GM19463 (cell line): ENCODE measurements around the gene BHLHE23.

Source experiments
- ATAC-seq: cut with Tn5 transposase; IDR thresholded peaks from one replicate; pipeline ENCODE4 v1.9.1; 2021; ENCODE audit warnings: mild to moderate bottlenecking, moderate library complexity; ENCODE audit not compliant: unreplicated experiment

BHLHE23 gene

GRCh38 chr20:63006540-63007359 lies at the start of gene BHLHE23:
BHLHE23 (minus strand) TSS chr20:63006964; CDS start chr20:63006774, 190 bp downstream.
- no peak for ATAC-seq

DNA sequence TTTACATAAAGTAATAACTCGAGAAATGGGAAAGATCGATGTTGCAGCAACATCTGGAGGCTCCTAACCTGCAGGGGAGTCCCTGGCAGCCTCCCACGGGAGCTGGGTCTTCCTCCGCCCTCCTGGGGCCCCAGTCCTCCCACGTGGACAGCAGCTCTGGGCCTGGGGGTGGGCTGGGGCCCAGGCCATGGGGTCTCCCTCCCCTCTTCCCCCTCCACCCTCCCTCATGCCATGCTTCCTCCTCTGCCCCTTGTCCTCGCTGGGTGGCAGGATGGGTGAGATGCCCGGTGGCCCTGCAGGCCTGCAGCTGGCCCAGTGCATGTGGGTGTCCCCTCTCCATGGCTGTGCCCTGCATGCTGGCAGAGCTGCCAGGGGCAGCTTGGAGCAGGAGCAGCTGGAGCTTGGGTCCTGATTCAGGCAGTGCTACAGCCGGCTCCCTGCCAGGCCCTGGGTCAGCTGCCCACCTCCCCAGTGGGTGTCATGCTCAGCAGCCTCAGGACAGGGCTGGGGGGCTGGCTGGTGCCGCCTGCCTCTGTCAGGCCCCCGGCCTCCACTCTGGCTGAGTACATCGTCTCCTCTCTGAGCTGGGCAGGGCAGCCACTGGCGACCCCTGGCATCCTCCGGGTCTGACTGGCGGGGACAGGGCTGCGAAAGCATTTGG lies 48.9 kb upstream of the BHLHE23 start:
- no peak for ATAC-seq

GRCh38 chr20:63054681-63055240 lies 48.0 kb upstream of the BHLHE23 start:
- ATAC-seq = no peak

GRCh38 chr20:63054103-63054474 lies 47.3 kb upstream of the BHLHE23 start:
- ATAC-seq = no peak

DNA sequence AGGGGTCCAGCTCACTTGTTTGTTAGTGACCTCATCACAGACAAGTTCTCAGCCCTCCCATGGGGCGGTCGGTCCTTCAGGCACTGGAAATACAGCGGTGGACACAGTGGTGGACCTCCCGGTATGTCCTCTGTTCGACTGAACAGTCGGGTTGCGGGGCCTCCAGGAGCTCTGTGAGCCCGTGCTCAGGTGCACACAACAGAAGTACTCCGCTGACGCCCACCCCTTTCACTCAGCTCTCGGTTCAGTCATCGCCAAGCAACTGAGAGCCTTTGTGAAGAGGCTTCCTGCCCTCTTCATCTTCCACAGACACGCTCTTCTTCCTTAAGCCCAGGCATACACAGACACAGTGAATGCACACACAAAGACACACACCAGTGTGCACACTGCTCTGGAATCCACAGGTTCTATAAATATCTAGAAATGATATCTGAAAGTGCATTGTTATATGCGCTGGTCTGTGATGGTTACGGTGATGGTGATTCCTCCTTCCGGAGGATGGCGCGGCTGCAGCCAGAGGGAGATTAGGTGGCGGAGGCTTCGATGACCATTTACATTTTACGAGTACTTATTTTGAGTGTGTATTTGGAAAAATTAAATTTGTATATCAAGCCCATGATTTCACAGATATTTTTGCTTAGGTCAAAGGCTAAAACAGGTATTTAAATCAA lies 46.8 kb upstream of the BHLHE23 start:
- ATAC-seq = no peak

DNA sequence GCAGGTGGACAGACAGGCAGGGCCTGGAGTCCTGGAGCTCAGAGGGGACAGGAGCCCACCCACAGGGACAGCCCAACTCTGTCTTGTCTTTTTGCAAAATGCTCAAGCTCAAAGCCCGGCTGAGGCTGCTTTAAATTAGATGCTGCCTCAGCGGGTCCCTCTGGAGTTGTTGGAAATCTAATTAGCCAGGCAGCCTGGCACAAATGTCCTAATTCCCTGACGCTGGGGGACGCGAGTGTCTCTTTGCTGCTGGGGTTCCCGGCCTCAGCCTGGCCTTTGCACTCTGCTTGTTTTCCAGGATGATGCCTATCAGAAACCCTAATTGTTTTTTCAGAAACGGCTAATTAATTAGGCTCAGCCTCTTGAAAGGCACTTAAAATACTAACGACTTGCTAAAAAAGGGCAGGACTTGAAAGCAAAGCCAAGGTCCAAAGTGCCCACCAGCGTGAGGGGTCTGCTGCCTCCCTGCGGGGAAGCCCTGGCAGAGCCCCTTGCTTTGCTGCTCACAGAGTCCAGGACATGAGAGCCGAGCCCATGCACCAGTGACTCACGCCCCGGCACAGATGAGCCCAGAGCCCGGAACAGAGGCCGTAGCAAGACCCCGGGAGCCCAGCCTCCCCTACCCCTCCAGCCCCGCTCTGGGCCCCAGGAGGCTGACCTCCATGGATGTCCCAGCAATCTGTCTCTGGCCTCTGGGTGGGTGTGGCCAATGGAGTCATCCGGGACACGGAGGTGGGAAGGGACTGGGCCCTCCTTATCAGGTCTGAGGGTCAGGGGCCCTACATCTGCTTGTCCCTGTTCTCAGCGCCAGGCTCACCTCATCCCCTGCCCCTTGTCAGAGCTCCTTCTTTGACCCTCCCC lies 46.0 kb upstream of the BHLHE23 start:
- no peak for ATAC-seq

- ATAC-seq = no peak
Observed at GRCh38 chr20:63051911-63052310, 45.1 kb upstream of the BHLHE23 start.

- ATAC-seq = no peak
Observed at GRCh38 chr20:63051186-63051860, 44.6 kb upstream of the BHLHE23 start.

GRCh38 chr20:63050406-63050805 lies 43.6 kb upstream of the BHLHE23 start:
- no peak for ATAC-seq

DNA sequence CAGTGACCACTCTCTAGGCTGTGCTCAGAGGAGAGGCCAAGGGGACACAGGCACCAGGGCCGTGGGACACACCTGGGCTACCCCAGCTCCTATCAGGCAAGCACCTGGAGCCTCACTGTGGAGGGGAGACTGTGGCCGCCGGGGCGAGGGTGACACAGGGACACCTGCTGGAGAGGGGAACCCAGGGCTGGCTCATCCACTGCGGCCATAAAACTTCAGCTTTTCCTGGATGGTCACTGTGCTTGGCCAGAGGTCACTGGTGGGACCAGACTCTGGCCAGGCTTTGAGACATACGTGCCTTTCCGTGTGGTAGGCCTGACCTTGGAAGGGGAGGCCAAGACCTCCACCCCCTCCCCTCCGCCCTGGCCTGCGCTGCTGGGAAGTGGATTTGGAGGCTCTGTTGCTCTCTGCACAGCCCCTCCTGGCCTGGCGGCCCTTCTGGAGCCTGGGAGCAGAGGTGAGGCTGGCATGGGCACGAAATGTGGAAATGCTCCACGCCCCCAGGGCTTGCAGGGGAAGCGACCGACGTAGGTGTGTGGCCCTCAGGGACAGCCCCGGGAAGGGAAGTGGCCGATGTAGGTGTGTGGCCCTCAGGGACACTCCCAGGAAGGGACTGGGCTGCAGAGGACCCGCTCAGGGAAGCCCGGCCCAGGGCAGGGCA lies 42.9 kb upstream of the BHLHE23 start:
- no peak for ATAC-seq

GRCh38 chr20:63049191-63049518 lies 42.4 kb upstream of the BHLHE23 start:
- ATAC-seq = no peak

DNA sequence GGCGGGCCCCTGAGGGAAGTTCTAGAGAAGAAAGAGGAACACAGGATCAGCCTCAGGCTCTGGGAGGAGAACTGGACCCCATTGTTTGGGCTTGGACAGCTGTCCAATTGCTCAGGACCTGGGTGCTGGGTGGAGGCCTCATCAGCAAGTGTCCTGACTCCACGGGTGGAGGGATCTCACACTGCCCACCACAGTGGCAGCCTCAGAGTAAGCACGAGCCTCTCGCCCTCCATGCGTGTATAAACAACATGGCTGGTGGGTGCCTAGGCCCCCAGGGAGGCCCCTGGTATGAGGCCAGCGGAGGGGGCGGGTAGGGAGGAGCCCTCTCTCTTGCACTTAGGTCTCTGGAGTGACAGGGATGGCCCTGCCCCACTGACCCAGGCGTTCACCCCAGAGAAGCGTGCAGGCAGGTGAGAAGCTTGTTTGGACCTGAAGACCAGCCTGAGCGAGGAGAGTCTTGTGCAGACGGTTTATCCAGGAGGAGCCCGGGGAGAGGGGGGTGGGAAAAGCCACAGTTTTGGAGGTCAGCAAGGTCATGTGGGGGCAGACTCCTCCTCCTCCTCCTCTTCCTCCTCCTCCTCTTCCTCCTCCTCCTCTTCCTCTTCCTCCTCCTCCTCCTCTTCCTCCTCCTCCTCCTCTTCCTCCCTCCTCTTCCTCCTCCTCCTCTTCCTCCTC lies 41.9 kb upstream of the BHLHE23 start:
- no peak for ATAC-seq

DNA sequence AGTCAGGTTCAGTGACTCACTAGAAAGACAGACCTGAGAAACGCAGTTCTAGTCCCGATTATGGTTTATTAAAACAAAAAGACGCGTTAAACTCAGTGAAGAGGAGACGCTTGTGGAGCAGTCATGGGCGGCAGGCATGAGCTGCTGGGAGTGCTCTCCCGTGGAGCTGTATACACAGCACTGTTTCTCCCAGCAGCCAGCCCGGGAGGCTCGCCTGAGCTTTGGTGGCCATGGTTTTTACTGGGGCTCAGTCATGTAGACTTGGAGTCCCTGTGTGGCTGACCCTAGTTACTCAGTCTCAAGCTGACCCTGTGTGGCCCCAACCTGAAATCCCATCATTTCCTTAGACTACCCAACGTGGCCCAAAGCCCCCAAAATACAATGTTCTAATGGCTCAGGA lies 41.2 kb upstream of the BHLHE23 start:
- ATAC-seq = no peak

GRCh38 chr20:63047267-63047666 lies 40.5 kb upstream of the BHLHE23 start:
- ATAC-seq = no peak

DNA sequence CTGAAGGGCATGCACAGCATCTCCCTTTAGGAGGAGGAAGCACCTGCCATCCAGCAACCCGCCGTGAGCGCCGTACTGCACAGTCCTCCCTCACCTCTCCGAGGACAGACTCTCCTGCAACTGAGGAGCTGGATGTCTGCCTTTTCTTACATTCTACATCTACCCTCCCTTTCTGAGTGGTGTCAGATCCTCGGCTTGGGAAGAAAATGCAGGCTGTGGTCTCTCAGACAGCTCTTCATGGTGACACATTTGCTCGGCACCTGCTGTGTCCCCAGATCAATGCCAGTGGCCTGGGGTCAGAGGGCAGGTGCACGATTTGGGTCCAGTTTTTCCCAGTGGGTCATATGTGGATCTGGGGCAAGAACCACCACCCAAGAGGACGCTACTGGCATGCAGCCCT lies 40.1 kb upstream of the BHLHE23 start:
- no peak for ATAC-seq

DNA sequence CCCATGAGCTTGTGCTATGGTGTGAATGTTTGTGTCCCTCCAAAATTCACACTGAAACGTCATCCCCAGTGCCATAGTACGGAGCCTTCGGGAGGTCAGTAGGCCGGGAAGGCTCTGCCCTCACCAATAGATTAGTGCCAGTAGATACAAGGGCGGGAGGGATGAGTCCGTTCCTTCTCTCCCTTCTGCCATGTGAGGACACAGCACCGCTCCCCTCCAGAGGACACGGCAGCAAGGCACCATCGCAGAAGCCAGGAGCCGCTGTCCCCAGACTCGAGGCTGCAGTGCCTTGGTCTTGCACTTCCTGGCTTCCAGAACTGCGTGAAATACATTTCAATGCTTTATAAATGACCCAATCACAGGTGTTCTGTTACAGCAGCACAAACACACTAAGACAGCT lies 39.2 kb upstream of the BHLHE23 start:
- ATAC-seq = no peak

DNA sequence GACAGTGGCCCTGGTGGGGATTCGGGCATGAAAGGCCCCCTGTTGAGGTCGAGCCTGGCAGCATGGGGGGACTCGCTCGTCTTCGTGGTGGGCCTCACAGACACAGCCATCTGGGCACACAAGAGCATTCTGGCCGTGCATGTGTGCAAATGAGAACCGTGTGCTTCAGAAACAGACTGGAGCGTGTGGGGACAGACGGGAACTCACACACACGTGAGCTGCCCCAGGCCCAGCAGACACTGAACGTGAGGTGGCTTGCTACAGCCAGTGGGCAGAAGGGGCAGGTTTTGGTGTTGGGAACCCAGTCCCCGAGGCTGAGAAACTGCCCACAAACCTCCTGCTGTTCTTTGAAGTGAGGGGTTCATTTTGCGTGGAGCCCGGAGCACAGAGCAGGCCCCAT lies 38.6 kb upstream of the BHLHE23 start:
- ATAC-seq = no peak

DNA sequence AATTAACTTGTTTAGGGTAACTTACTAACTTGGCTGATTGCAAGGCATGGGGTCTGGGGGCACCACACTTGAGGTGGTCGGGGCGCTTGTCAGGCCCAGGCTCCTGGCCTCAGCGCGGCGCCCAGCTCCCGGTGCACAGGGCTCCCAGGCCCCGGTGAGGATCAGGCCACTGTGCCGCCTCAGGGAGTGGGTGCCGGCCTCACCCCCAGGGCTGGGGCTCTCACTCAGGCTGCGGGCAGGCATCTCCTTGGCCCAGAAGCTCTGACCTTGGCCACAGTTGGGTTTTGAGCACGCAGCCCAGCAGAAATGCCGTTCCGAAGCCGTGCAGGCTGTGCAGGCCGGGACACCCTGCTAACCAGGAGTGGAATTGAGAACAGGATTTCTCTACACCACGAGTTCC lies 37.8 kb upstream of the BHLHE23 start:
- ATAC-seq = no peak

DNA sequence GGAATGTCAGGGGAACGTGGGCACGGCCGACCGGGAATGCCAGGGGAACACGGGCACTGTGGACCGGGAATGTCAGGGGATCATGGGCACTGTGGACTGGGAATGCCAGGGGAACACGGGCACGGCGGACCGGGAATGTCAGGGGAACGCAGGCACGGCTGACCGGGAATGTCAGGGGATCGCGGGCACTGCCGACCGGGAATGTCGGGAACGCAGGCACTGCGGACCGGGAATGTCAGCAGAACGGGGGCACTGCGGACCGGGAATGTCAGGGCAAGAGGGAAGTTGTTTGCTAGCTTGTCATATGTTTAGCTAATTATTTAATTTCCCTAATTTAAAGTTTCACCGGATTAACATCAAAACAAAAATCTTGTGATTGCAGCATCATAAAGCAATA lies 37.4 kb upstream of the BHLHE23 start:
- no peak for ATAC-seq
